Panc1 (cell line): Measurements from ENCODE around the gene ZMYM2. TPM values are rescaled to one million over a fixed set of nuclear protein-coding genes. Genes with fewer than 3 reads are reported as not detected.

ENCODE experiments used
- ATAC-seq: fragments of 200-7000 bp; cut with Tn5 transposase; 2 replicates; pipeline ENCODE4 v1.9.1; 2020; ENCODE audit warnings: mild to moderate bottlenecking, moderate library complexity
- BruUV-seq: library from RNA; stranded (reverse); fragments of 400-500 nt; replicated peaks from 2 replicates; lab custom pipeline; 2021; lab: Mats Ljungman, UMichigan
- CTCF ChIA-PET: fragments of 300-600 bp; sonication (Branson Sonifier 250); formaldehyde crosslinking; loops from one replicate; lab custom pipeline; 2022; ENCODE audit warnings: antibody characterized with exemption; lab: Charles Lee
- POLR2A ChIA-PET: fragments of 300-600 bp; sonication (Branson Sonifier 250); formaldehyde crosslinking; loops from one replicate; lab custom pipeline; 2022; ENCODE audit warnings: antibody characterized with exemption; lab: Charles Lee
- DNase-seq: peaks from one replicate; pipeline ENCODE4 v3.0.0-alpha.2; 2010; ENCODE audit warnings: low read depth, low spot score
- H3K27ac ChIP-seq: 2 replicates; pipeline ENCODE4 v1.5.1; 2011; ENCODE audit warnings: mild to moderate bottlenecking, low read length, inconsistent platforms
- H3K27me3 ChIP-seq: fragments of 200-500 bp; sonication (Bioruptor generic); 2 replicates; pipeline ENCODE4 v1.6.0; 2014; ENCODE audit warnings: low read length, inconsistent platforms; ENCODE audit not compliant: control insufficient read depth, insufficient read depth
- H3K36me3 ChIP-seq: fragments of 200-500 bp; sonication (Bioruptor generic); 2 replicates; pipeline ENCODE4 v1.5.1; 2014; ENCODE audit warnings: inconsistent platforms, mild to moderate bottlenecking, low read length, moderate library complexity; ENCODE audit not compliant: control insufficient read depth, insufficient read depth
- H3K4me1 ChIP-seq: 2 replicates; pipeline ENCODE4 v1.5.1; 2011; ENCODE audit warnings: inconsistent platforms, mild to moderate bottlenecking, low read length, moderate library complexity; ENCODE audit not compliant: control insufficient read depth, insufficient read depth
- H3K4me3 ChIP-seq, 2 experiments: 2 replicates each; pipeline ENCODE4 v1.5.1; 2011 to 2012; ENCODE audit warnings: low read depth in 2 of 2, low read length in 2 of 2, mild to moderate bottlenecking in 2 of 2, inconsistent platforms in 1 of 2, moderate library complexity in 1 of 2
- H3K9me3 ChIP-seq: fragments of 200-500 bp; sonication (Bioruptor generic); 2 replicates; pipeline ENCODE4 v1.5.1; 2014; ENCODE audit warnings: low read depth, mild to moderate bottlenecking, inconsistent platforms, low read length, moderate library complexity; ENCODE audit not compliant: control insufficient read depth, insufficient read depth
- CTCF ChIP-seq: fragments of 450-650 bp; IDR thresholded peaks from 2 replicates; pipeline ENCODE4 v1.5.1; 2017; ENCODE audit warnings: mild to moderate bottlenecking
- POLR2AphosphoS5 ChIP-seq: IDR thresholded peaks from 2 replicates; pipeline ENCODE4 v1.6.1; 2012; ENCODE audit warnings: mild to moderate bottlenecking, low read depth, low read length, moderate library complexity
- SIN3A ChIP-seq: IDR thresholded peaks from 2 replicates; pipeline ENCODE4 v1.6.1; 2012; ENCODE audit warnings: low read depth, mild to moderate bottlenecking, low read length, moderate library complexity, borderline replicate concordance; ENCODE audit not compliant: insufficient read depth
- TCF7L2 ChIP-seq: IDR thresholded peaks from 2 replicates; pipeline ENCODE4 v1.6.1; 2011; ENCODE audit warnings: mild to moderate bottlenecking, low read depth, low read length, inconsistent platforms
- in situ Hi-C: cut with HindIII; loops from 2 replicates; pipeline ENCODE4 v1.10.0; 2016; ENCODE audit warnings: low sequenced_read_pairs, low pct_unique_long_range_greater_than_20kb
- intact Hi-C: fragments of 100-400 bp; cut with micrococcal nuclease; formaldehyde crosslinking; loops from one replicate; pipeline ENCODE4 v1.10.0; 2022; ENCODE audit not compliant: unreplicated experiment
- total RNA-seq: library from RNA; stranded (reverse); gene quantifications from one replicate; pipeline ENCODE4 v1.2.1, GENCODE V29; 2021; ENCODE audit not compliant: unreplicated experiment
- TF ChIP-seq, protein P1 (sequence below), 2 experiments: IDR thresholded peaks; 2 replicates each; pipeline ENCODE4 v1.6.1; 2011 to 2012; ENCODE audit warnings: low read depth in 2 of 2, control low read depth in 1 of 2, low read length in 1 of 2, mild to moderate bottlenecking in 1 of 2, moderate library complexity in 1 of 2; ENCODE audit not compliant: insufficient read depth in 1 of 2

ZMYM2 gene
- total RNA-seq, 1 experiment from 2014 or later = 64.3 TPM

GRCh38 chr13:19927117-19927748, 31.3 kb upstream of the ZMYM2 start:
- ChIA-PET POLR2A (no interaction called here), CTCF (interaction anchor here (0.6 to 1.3 kb wide), 4 partner anchors 10 to 81 kb away, joined by 3 to 7 read pairs (median 4); no protein-coding TSS in a partner anchor)
- no peaks in the 10 kb centered on the region for H3K27me3 ChIP-seq
- H3K9me3 ChIP-seq = no peaks in the 10 kb centered on the region
- BruUV-seq = no TSS peak
- in situ Hi-C loops = no loop called here
- no peaks in the 10 kb centered on the region for H3K36me3 ChIP-seq
- H3K4me3 ChIP-seq = no peak overlapping the region
- DNase-seq (peak; percentile 27), ATAC-seq (peak; percentile 80; the same call in 1 of the 2 replicates)
- intact Hi-C loops = loop anchor here (5.0 kb wide), 2 partner anchors 35 to 235 kb away; partner anchors contain the start of gene GJA3
- H3K4me1 ChIP-seq = no peaks in the 10 kb centered on the region
- peak; percentile 67; the same call in 1 of the 2 replicates for TF ChIP-seq CTCF
- no peak for TF ChIP-seq SIN3A
- no peak overlapping the region for H3K27ac ChIP-seq

- Histone ChIP-seq H3K36me3 (no peaks in the 10 kb centered on the region), H3K9me3 (no peaks in the 10 kb centered on the region), H3K27ac (no peak overlapping the region), H3K27me3 (no peaks in the 10 kb centered on the region), H3K4me1 (no peaks in the 10 kb centered on the region), H3K4me3 (no peak overlapping the region)
- DNase-seq (no peak), ATAC-seq (no peak)
- no peak for TF ChIP-seq POLR2AphosphoS5
- no peak for TF ChIP-seq SIN3A
- TF ChIP-seq, protein P1, sequence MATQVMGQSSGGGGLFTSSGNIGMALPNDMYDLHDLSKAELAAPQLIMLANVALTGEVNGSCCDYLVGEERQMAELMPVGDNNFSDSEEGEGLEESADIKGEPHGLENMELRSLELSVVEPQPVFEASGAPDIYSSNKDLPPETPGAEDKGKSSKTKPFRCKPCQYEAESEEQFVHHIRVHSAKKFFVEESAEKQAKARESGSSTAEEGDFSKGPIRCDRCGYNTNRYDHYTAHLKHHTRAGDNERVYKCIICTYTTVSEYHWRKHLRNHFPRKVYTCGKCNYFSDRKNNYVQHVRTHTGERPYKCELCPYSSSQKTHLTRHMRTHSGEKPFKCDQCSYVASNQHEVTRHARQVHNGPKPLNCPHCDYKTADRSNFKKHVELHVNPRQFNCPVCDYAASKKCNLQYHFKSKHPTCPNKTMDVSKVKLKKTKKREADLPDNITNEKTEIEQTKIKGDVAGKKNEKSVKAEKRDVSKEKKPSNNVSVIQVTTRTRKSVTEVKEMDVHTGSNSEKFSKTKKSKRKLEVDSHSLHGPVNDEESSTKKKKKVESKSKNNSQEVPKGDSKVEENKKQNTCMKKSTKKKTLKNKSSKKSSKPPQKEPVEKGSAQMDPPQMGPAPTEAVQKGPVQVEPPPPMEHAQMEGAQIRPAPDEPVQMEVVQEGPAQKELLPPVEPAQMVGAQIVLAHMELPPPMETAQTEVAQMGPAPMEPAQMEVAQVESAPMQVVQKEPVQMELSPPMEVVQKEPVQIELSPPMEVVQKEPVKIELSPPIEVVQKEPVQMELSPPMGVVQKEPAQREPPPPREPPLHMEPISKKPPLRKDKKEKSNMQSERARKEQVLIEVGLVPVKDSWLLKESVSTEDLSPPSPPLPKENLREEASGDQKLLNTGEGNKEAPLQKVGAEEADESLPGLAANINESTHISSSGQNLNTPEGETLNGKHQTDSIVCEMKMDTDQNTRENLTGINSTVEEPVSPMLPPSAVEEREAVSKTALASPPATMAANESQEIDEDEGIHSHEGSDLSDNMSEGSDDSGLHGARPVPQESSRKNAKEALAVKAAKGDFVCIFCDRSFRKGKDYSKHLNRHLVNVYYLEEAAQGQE (IDR thresholded peaks at IDR 0.05; ENCODE audit: insufficient read depth in 1 of 2, low read depth in 2 of 2, low read length in 1 of 2) = no peak
- no peak for TF ChIP-seq TCF7L2
- no peak for TF ChIP-seq CTCF
- ChIA-PET CTCF (no interaction called here), POLR2A (no interaction called here)
- BruUV-seq = no TSS peak
- in situ Hi-C loops = no loop called here
- intact Hi-C loops = no loop called here
These were observed 18.4 kb upstream of the ZMYM2 start for GRCh38 chr13:19940106-19940505.
